NT2/D1 (cell line): ENCODE results near the gene GJB5.

Experiments used
- SUZ12 ChIP-seq: IDR thresholded peaks from 2 replicates; pipeline ENCODE4 v1.6.1; 2011; ENCODE audit not compliant: insufficient read length, insufficient read depth; ENCODE audit errors: extremely low read depth
- YY1 ChIP-seq: IDR thresholded peaks from 2 replicates; pipeline ENCODE4 v1.6.1; 2011; ENCODE audit not compliant: insufficient read length, insufficient read depth
- ZNF274 ChIP-seq: IDR thresholded peaks from 2 replicates; pipeline ENCODE4 v1.6.1; 2011; ENCODE audit warnings: mild to moderate bottlenecking, low read depth, low read length

GRCh38 chr1:34758751-34759150 lies 3.9 kb downstream of the GJB5 start:
- TF ChIP-seq ZNF274 = no peak
- TF ChIP-seq YY1 = no peak
- TF ChIP-seq SUZ12 = no peak
